HG03039 (cell line): ENCODE data around the gene WEE1.
"Not testable (repeated sequence)": the region's sequence is repeated elsewhere in the genome, so short reads cannot be mapped to it uniquely, and the experiment has no call there.

Experiments used
- ATAC-seq: cut with Tn5 transposase; IDR thresholded peaks from one replicate; pipeline ENCODE4 v1.9.1; 2021; ENCODE audit warnings: mild to moderate bottlenecking, moderate library complexity; ENCODE audit not compliant: unreplicated experiment

The WEE1 gene

DNA sequence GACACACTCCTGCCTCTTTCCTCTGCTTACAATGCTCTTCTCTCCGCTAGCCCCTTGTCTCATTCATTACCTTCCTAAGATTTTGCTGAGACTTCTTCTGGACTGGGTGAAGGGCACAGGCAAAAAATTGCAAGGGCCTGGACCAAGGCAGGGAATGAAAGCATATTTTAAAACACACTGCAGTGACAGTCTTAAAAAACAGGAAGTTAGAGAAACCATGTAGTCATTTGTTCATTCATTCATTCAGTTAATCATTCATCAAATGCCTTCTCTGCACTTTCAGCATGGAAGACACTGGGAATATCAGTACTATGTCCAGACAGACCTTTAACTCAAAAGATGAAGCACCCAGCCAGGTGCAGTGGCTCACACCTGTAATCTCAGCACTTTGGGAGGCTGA, 45.5 kb downstream of the WEE1 start:
- no peak for ATAC-seq

DNA sequence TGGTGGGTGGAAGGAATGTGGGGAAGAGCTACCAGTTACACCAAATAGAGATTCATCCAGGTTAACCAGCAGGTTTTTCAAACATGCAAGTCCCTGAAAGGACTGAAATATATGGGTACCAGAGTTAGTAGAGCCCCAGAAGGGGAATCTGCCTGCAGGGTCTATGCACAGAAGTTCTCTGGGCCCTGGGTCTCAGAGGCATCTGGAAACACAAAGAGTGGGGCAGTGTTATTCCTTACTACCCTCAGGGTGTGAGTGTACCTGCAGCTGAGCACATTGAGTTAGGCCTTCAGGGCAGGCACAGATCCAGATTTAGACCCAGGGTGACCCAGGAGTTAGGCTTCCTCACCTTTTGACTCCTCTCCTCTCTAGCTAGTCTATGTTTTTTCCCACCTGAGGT, 46.5 kb downstream of the WEE1 start:
- ATAC-seq: no peak

DNA sequence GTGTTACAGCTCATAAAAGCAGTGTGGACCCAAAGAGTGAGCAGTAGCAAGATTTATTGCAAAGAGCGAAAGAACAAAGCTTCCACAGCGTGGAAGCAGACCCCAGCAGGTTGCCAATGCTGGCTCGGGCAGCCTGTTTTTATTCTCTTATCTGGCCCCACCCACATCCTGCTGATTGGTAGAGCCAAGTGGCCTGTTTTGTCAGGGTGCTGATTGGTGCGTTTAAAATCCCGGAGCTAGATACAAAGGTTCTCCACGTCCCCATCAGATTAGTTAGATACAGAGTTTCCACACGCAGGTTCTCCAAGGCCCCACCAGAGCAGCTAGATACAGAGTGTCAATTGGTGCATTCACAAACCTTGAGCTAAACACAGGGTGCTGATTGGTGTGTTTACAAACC, 48.9 kb downstream of the WEE1 start:
- not testable (repeated sequence) for ATAC-seq

DNA sequence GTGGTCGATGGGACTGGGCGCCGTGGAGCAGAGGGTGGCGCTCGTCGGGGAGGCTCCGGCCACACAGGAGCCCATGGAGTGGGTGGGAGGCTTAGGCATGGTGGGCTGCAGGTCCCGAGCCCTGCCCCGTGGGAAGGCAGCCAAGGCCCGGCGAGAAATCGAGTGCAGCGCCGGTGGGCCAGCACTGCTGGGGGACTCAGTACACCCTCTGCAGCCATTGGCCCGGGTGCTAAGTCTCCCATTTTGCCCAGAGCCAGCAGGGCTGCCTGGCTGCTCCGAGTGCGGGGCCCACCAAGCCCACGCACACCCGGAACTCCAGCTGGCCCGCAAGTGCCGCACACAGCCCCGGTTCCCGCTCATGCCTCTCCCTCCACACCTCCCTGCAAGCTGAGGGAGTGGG, 49.6 kb downstream of the WEE1 start:
- ATAC-seq: not testable (repeated sequence)

DNA sequence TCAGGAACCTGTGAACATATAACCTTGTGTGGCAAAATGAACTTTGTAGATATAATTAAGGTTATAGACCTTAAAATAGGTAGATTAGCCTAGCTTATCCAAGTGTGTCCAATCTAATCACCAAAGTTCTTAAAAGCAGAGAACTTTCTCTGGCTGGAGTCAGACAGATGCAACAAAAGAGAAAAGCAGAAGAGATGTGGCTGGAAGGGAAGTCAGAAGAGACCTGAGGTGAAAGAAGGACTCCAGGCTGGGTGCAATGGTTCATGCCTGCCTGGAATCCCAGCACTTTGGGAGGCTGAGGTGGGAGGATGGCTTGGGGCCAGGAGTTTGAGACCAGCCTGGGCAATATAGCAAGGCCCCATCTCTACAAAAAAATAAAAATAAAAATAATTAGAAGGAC, 51.0 kb downstream of the WEE1 start:
- ATAC-seq: no peak

DNA sequence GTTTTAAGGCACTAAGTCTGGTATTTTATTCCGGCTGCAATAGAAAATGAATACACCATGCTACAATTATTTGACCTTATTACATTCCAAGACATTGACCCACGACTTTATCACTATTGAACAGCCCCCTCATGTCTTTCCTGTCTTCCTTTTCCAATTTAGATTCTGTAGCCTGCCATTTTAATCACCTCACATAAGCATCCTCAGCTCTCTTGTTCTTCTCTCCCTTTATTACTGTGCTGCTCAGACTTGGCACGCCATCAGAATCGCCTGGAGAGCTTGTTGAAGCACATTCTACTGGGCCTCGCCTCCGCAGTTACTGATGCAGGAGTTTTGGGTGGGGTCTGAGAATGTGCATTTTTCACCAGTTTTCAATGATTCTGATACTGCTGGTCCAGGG, 51.7 kb downstream of the WEE1 start:
- ATAC-seq: no peak

DNA sequence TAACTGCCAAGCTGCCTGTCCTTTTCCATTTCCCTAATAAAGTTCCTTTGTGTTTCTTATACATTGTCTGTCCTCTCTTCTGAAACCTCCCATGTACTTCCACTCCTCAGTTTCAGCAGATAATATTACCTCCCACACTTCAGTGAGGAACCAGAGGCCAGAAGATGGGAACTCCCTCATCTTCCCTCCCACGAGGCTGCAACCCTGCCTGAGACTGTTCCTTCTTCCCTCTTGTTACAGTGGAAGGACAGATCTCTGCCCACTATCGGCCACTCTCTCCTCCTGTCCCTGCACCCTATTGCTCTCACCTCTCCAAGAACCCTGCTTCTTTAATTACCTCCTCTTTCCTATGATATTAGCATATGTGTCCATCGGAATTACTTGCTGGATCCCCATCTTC, 52.3 kb downstream of the WEE1 start:
- ATAC-seq: no peak

DNA sequence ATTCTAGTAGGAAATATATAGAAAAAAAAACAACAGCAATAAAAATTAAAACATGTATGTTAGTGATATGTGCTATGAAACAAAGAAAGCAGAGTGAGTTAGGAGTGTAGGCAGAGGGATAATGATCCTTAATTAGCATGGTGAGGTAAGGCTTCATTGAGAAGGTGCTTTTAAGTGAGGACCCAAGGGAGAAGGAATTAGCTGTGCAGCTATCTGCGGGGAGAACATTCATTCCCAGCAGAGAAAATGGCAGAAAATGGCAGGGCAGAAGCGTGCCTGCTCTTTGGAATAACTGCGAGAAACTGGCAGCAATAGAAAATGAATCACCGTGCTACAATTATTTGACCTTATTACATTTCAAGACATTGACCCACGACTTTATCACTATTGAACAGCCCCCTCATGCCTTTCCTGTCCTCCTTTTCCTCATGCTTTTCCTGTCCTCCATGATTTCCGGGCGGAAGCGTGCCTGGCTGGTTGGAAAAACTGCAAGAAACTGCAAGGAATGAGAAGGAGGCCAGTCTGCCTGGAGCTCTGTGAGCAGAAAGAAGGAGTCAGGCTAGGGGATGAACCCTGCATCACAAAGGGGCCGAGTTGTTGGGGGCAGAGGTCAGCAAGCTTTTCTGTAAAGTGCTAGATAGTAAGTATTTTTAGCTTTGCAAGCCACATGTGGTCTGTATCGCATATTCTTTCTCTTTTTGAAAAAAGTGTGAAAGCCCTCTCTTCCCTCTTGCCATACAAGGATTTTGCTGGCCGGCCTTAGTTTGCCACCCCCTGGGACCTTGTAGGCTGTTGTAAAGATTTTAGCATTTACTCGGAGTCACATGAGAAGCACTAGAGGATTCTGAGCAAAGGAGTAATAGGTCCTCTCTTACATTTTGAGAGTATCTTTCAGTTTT, 53.3 kb downstream of the WEE1 start:
- no peak for ATAC-seq

DNA sequence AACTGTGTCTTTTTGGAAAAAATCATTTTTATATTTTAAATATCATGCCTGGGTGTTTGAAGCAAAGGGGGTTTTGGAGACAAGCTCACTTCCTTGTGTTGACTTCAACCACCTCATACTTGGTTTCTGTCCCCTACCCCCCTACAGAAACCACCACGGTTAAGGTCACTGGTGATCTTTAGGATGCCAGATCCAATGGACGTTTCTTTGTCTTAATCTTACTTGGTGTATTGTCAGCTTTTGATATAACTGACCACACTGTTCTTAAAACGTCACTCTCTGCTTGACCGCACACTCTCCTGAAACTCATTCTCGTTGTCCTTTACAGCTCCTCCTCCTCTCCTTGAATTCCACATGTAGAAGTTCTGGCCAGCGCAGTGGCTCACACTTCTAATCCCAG, 55.6 kb downstream of the WEE1 start:
- ATAC-seq: no peak

DNA sequence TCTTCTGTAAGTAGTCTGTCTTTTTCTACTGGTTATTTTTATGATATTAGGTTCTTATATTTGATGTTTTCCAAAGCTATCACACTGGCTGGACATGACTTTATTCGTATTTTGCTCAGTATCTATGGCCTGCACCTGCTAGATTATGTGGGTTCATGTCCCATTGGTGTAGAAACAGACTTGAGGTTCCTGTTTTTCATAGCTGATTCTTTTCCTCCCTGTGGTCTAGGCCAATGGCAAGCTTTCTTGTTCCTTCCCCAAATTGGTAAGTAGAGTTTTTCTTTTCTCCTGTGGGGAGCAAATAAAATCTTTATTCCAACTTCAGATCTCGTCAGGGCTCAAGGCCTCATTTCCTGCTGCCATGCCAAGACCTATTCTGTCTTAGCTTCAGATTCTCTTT, 60.2 kb downstream of the WEE1 start:
- ATAC-seq: no peak

DNA sequence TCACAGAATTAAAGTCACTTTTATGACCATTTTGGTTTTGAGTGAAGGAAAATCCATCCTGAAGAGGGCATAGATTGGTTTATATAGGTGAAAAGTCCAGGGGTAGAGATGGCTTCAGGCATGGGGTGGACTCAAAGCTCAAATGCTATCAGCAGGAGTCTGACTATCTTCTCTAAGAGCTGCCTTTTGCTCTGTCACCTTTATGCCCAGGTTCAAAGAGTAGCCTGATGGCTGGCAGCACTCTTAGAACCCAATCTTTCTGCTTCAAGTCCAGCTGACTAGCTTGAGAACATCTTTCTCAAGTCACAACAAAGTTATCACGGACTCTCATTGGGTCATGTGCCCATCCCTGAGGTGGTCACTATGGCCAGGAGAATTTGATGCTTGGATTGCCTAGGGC, 63.2 kb downstream of the WEE1 start:
- no peak for ATAC-seq

DNA sequence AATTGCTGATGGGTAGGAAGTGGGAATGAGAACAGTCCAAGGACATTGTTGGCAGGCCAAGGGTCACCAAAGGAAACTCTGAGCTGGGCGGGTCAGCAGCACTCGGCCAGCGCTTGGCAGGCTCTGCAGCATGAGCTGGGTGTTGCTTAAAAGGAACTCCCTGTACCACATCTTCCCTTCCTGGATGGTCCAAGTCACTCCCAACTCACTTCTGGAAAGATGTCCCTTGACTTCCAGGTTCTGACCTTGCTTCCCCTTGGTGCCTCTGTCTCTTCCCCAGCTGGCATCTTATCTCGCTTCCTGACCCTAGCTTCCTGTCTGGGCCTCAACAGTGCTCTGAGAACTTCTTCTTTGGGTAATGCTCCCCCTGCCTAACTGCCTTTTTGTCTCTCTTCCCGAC, 65.6 kb downstream of the WEE1 start:
- ATAC-seq: no peak
